NOMO-1 (cell line): ENCODE data around the gene BANP.
"Not testable (repeated sequence)": the region's sequence is repeated elsewhere in the genome, so short reads cannot be mapped to it uniquely, and the experiment has no call there.

Source experiments
- DNase-seq, 2 experiments: peaks; one replicate each; lab custom pipeline; 2025; ENCODE audit not compliant: unreplicated experiment in 2 of 2; lab: John Stamatoyannopoulos, UW

BANP gene

GRCh38 chr16:88118376-88118775, 167.1 kb downstream of the BANP start:
- DNase-seq = no peak

GRCh38 chr16:88118852-88119741, 167.9 kb downstream of the BANP start:
- peak; percentile 73 to 84 for DNase-seq

GRCh38 chr16:88119881-88120751, 168.9 kb downstream of the BANP start:
- DNase-seq = not testable (repeated sequence)

GRCh38 chr16:88120812-88121211, 169.6 kb downstream of the BANP start:
- no peak for DNase-seq

- not testable (repeated sequence) for DNase-seq
Measured at GRCh38 chr16:88121391-88121790, 170.2 kb downstream of the BANP start.

GRCh38 chr16:88121886-88122580, 170.8 kb downstream of the BANP start:
- no peak for DNase-seq
